GM19372 (cell line): Measurements from ENCODE around the gene IFI16.
"Not testable (repeated sequence)": the region's sequence is repeated elsewhere in the genome, so short reads cannot be mapped to it uniquely, and the experiment has no call there.

Experiments used
- ATAC-seq: cut with Tn5 transposase; IDR thresholded peaks from one replicate; pipeline ENCODE4 v1.9.1; 2021; ENCODE audit warnings: mild to moderate bottlenecking, low read depth, moderate library complexity; ENCODE audit not compliant: unreplicated experiment

IFI16 gene

GRCh38 chr1:159006210-159006807 lies 3.4 kb upstream of the IFI16 start:
- not testable (repeated sequence) for ATAC-seq

GRCh38 chr1:159007726-159008125 lies 2.0 kb upstream of the IFI16 start:
- no peak for ATAC-seq

- peak; percentile 72 for ATAC-seq
Observed at GRCh38 chr1:159008744-159009188, 941 bp upstream of the IFI16 start.

- no peak for ATAC-seq
Observed at GRCh38 chr1:159009287-159009686, 420 bp upstream of the IFI16 start.

- no peak for ATAC-seq
Observed at GRCh38 chr1:159010391-159010790, 684 bp downstream of the IFI16 start.

GRCh38 chr1:159011001-159011400 lies 1.3 kb downstream of the IFI16 start:
- ATAC-seq = not testable (repeated sequence)

- no peak for ATAC-seq
Observed at GRCh38 chr1:159011751-159012150, 2.0 kb downstream of the IFI16 start.

- no peak for ATAC-seq
Observed at GRCh38 chr1:159012495-159012894, 2.8 kb downstream of the IFI16 start.

GRCh38 chr1:159014003-159014571 lies 4.4 kb downstream of the IFI16 start:
- ATAC-seq = no peak

- no peak for ATAC-seq
Observed at GRCh38 chr1:159014851-159015250, 5.1 kb downstream of the IFI16 start.

GRCh38 chr1:159015440-159015909 lies 5.8 kb downstream of the IFI16 start:
- ATAC-seq = peak; percentile 95

GRCh38 chr1:159023723-159024122 lies 14.0 kb downstream of the IFI16 start:
- no peak for ATAC-seq

- ATAC-seq = no peak
Observed at GRCh38 chr1:159025043-159025442, 15.3 kb downstream of the IFI16 start.

- ATAC-seq = not testable (repeated sequence)
Observed at GRCh38 chr1:159026841-159027240, 17.1 kb downstream of the IFI16 start.

- ATAC-seq = no peak
Observed at GRCh38 chr1:159030311-159030710, 20.6 kb downstream of the IFI16 start.

GRCh38 chr1:159030877-159031447 lies 21.3 kb downstream of the IFI16 start:
- no peak for ATAC-seq

- no peak for ATAC-seq
Observed at GRCh38 chr1:159040206-159040605, 30.5 kb downstream of the IFI16 start.

- no peak for ATAC-seq
Observed at GRCh38 chr1:159040893-159041724, 31.4 kb downstream of the IFI16 start.

GRCh38 chr1:159046486-159046885 lies 36.8 kb downstream of the IFI16 start:
- ATAC-seq = not testable (repeated sequence)

GRCh38 chr1:159051436-159051835 lies 41.7 kb downstream of the IFI16 start:
- ATAC-seq = no peak

GRCh38 chr1:159054427-159054826 lies 44.7 kb downstream of the IFI16 start:
- no peak for ATAC-seq
